ENCODE measurements around the gene CASZ1.

DNA sequence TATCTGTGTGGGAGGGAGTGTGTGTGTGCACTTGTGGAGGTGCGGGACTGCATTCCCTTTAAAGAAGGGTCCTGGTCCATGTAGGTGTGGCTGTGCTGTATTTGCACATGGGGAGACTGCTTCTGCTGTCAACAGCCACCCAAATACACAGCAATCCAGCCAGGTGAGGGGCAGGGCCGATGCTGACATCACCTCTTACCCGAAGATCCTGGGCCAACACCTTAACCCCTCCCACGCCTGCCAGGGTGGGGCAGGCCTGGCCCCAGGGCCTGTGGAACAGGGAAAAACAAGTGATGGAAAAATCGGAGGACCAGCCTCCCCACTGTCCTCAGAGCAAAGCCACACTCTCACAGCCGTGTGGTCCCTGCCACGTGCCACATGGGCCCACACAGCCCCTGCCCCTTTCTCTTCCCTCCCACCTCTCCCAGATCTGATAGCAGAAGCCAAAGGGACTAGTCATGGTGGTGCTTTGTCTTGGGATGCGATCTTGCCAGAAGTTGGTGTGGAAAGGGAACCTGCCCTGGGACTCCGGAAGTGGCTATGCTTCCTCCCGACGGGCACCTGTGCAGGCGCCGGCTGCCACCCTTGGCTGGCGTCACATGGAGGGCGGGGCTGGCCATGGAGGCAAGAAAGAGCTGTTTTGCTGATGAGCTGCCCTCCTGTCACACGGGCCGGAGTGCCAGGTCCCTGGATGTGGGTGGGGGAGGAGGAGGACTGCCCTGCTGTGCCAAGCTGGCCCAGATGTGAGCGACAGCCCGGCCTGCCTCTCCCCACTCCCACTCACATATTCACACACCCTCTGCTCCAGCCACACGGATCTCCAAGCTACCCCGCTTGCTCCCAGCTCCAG lies 7.8 kb upstream of the CASZ1 start:
- TF ChIP-seq, protein P1, sequence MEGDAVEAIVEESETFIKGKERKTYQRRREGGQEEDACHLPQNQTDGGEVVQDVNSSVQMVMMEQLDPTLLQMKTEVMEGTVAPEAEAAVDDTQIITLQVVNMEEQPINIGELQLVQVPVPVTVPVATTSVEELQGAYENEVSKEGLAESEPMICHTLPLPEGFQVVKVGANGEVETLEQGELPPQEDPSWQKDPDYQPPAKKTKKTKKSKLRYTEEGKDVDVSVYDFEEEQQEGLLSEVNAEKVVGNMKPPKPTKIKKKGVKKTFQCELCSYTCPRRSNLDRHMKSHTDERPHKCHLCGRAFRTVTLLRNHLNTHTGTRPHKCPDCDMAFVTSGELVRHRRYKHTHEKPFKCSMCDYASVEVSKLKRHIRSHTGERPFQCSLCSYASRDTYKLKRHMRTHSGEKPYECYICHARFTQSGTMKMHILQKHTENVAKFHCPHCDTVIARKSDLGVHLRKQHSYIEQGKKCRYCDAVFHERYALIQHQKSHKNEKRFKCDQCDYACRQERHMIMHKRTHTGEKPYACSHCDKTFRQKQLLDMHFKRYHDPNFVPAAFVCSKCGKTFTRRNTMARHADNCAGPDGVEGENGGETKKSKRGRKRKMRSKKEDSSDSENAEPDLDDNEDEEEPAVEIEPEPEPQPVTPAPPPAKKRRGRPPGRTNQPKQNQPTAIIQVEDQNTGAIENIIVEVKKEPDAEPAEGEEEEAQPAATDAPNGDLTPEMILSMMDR (IDR thresholded peaks at IDR 0.05; ENCODE audit: insufficient read depth, low read length) = no peak
- TF ChIP-seq, protein P2, sequence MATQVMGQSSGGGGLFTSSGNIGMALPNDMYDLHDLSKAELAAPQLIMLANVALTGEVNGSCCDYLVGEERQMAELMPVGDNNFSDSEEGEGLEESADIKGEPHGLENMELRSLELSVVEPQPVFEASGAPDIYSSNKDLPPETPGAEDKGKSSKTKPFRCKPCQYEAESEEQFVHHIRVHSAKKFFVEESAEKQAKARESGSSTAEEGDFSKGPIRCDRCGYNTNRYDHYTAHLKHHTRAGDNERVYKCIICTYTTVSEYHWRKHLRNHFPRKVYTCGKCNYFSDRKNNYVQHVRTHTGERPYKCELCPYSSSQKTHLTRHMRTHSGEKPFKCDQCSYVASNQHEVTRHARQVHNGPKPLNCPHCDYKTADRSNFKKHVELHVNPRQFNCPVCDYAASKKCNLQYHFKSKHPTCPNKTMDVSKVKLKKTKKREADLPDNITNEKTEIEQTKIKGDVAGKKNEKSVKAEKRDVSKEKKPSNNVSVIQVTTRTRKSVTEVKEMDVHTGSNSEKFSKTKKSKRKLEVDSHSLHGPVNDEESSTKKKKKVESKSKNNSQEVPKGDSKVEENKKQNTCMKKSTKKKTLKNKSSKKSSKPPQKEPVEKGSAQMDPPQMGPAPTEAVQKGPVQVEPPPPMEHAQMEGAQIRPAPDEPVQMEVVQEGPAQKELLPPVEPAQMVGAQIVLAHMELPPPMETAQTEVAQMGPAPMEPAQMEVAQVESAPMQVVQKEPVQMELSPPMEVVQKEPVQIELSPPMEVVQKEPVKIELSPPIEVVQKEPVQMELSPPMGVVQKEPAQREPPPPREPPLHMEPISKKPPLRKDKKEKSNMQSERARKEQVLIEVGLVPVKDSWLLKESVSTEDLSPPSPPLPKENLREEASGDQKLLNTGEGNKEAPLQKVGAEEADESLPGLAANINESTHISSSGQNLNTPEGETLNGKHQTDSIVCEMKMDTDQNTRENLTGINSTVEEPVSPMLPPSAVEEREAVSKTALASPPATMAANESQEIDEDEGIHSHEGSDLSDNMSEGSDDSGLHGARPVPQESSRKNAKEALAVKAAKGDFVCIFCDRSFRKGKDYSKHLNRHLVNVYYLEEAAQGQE (IDR thresholded peaks at IDR 0.05; ENCODE audit: insufficient replicate concordance, low read depth) = no peak
